ENCODE data around the gene CEP78.

GRCh38 chr9:78320030-78320693 lies 84.3 kb downstream of the CEP78 start:
- TF ChIP-seq EZH2phosphoT487 (IDR thresholded peaks at IDR 0.05; ENCODE audit: borderline replicate concordance), result no peak
- no peak for TF ChIP-seq CTCF (conservative IDR thresholded peaks at IDR 0.05; ENCODE audit: low read length)

Data from Loucy (cell line).